Right atrium auricular region (tissue), 2 donors: Measurements from ENCODE around the gene OOSP2. TPM values are rescaled to one million over a fixed set of nuclear protein-coding genes. Genes with fewer than 3 reads are reported as not detected.
"Not testable (repeated sequence)": the region's sequence is repeated elsewhere in the genome, so short reads cannot be mapped to it uniquely, and the experiment has no call there.

Experiments used
- DNase-seq: peaks from one replicate; pipeline ENCODE4 v3.0.0-alpha.2; 2019; ENCODE audit warnings: low spot score
- H3K27ac ChIP-seq, 2 donors: fragments of 200-600 bp; sonication (generic); 1 replicate in 1 of 2; 2 replicates in 1 of 2; pipeline ENCODE4 v1.5.1; 2016 to 2019
- H3K27me3 ChIP-seq, 2 donors: fragments of 200-600 bp; sonication (generic); one replicate each; pipeline versions ENCODE4 v1.5.1 to v1.6.0; 2017 to 2019
- H3K36me3 ChIP-seq: fragments of 200-600 bp; sonication (generic); one replicate; pipeline ENCODE4 v1.5.1; 2016
- H3K4me1 ChIP-seq, 2 donors: fragments of 200-600 bp; sonication (generic); one replicate each; pipeline versions ENCODE4 v1.5.1 to v1.6.0; 2017 to 2019
- H3K4me3 ChIP-seq, 2 donors: fragments of 200-600 bp; sonication (generic); 1 replicate in 1 of 2; 2 replicates in 1 of 2; pipeline ENCODE4 v1.5.1; 2017 to 2019; ENCODE audit warnings: mild to moderate bottlenecking in 1 of 2, moderate library complexity in 1 of 2
- H3K9me3 ChIP-seq, 2 donors: fragments of 200-600 bp; sonication (generic); one replicate each; pipeline ENCODE4 v1.5.1; 2019
- total RNA-seq, 2 donors: library from RNA; depleted of rRNA; stranded (reverse); fragments of >200 nt; gene quantifications; one replicate each; pipeline ENCODE4 v1.1.0, GENCODE V29; 2016
- TF ChIP-seq, protein P1 (sequence below), 2 donors: fragments of 200-600 bp; sonication (generic); IDR thresholded peaks; one replicate each; pipeline ENCODE4 v1.5.1; 2019; ENCODE audit warnings: antibody characterized with exemption in 2 of 2

The OOSP2 gene
- total RNA-seq, 2 donors from 2014 or later = not detected

DNA sequence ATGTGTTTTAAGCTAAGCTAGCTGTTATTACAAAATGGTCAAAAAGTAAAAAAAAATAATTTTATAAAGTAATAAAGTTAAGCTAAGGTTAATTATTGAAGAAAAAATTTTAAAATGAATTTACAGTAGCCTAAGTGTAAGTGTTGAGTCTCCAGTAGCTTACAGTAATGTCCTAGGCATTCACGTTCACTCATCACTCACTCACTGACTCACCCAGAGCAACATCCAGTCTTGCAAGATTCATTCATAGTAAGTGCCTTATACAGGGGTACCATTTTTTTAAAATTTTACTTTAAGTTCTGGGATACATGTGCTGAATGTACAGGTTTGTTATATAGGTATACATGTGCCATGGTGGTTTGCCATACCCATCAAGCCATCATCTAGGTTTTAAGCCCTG is 34.8 kb upstream of the OOSP2 start:
- H3K27me3 ChIP-seq = no peaks in the 10 kb centered on the region
- H3K27ac ChIP-seq = no peak overlapping the region
- no peaks in the 10 kb centered on the region for H3K4me1 ChIP-seq
- no peak for DNase-seq
- TF ChIP-seq, protein P1, sequence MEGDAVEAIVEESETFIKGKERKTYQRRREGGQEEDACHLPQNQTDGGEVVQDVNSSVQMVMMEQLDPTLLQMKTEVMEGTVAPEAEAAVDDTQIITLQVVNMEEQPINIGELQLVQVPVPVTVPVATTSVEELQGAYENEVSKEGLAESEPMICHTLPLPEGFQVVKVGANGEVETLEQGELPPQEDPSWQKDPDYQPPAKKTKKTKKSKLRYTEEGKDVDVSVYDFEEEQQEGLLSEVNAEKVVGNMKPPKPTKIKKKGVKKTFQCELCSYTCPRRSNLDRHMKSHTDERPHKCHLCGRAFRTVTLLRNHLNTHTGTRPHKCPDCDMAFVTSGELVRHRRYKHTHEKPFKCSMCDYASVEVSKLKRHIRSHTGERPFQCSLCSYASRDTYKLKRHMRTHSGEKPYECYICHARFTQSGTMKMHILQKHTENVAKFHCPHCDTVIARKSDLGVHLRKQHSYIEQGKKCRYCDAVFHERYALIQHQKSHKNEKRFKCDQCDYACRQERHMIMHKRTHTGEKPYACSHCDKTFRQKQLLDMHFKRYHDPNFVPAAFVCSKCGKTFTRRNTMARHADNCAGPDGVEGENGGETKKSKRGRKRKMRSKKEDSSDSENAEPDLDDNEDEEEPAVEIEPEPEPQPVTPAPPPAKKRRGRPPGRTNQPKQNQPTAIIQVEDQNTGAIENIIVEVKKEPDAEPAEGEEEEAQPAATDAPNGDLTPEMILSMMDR (IDR thresholded peaks at IDR 0.05) = no peak
- no peak overlapping the region for H3K4me3 ChIP-seq
- H3K9me3 ChIP-seq = no peaks in the 10 kb centered on the region
- H3K36me3 ChIP-seq = no peaks in the 10 kb centered on the region

DNA sequence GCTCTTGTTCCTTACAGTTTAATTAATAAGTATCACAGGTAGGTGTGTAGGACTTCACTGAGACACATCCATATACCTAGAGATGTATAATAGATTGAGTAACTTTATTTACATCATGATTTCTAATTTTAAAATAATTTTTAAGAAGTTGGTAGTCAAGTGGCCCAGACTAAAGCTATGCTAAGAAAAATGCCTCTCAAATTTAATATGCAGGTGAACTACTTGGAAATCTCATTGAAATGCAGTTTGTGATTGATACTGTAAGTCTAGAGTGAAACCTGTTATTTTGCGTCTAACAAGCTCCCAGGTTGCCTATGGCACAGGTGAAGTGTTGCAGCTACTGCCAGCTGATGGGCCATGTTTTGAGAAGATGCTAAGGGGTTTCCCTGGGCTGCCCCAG is 23.3 kb upstream of the OOSP2 start, which contains the start of gene OOSP4B:
Gene OOSP4B (plus strand): TSS at position 301 of the 400 bp plus-strand sequence.
- H3K27me3 ChIP-seq = no peaks in the 10 kb centered on the region
- H3K4me1 ChIP-seq = no peaks in the 10 kb centered on the region
- no peak for DNase-seq
- no peak within 1 kb of the TSS for H3K4me3 ChIP-seq
- no peaks in the 10 kb centered on the region for H3K36me3 ChIP-seq
- TF ChIP-seq, protein P1 (IDR thresholded peaks at IDR 0.05) = no peak
- no peaks in the 10 kb centered on the region for H3K9me3 ChIP-seq
- H3K27ac ChIP-seq = no peak within 1 kb of the TSS

DNA sequence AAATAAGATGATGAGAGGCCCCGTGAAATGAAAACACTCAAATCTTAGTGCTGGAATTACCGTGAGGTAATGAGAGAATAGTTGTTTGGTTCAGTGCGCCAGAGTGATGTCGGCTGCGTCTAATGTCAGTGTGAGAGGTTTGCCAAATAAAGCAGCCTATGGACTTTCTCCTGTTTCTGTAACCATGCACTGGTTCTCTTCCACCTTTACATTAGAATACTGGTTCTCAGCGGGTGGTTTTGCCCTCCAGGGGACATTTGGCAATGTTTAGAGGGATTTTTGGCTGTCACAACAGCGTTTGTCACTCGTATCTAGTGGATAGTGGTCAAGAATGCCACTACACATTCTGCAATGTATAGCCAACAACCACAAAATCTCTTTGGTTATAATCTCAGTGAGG is 22.2 kb upstream of the OOSP2 start:
- DNase-seq = no peak
- Histone ChIP-seq H3K27me3 (no peaks in the 10 kb centered on the region), H3K4me3 (no peak overlapping the region), H3K4me1 (no peaks in the 10 kb centered on the region), H3K36me3 (no peaks in the 10 kb centered on the region), H3K27ac (no peak overlapping the region), H3K9me3 (no peaks in the 10 kb centered on the region)
- TF ChIP-seq, protein P1 (IDR thresholded peaks at IDR 0.05) = no peak

DNA sequence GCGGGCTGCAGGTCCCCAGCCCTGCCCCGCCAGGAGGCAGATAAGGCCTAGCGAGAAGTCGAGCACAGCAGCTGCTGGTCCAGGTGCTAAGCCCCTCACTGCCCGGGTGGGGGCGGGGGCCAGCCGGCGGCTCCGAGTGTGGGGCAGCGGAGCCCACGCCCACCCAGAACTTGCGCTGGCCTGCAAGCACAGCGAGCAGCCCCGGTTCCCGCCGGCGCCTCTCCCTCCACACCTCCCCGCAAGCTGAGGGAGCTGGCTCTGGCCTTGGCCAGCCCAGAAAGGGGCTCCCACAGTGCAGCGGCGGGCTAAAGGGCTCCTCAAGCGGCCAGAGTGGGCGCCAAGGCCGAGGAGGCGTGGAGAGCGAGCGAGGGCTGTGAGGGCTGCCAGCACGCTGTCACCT is 19.8 kb upstream of the OOSP2 start:
- H3K36me3 ChIP-seq, H3K27ac ChIP-seq, H3K4me1 ChIP-seq, H3K4me3 ChIP-seq, H3K9me3 ChIP-seq, DNase-seq, H3K27me3 ChIP-seq: not testable (repeated sequence)

DNA sequence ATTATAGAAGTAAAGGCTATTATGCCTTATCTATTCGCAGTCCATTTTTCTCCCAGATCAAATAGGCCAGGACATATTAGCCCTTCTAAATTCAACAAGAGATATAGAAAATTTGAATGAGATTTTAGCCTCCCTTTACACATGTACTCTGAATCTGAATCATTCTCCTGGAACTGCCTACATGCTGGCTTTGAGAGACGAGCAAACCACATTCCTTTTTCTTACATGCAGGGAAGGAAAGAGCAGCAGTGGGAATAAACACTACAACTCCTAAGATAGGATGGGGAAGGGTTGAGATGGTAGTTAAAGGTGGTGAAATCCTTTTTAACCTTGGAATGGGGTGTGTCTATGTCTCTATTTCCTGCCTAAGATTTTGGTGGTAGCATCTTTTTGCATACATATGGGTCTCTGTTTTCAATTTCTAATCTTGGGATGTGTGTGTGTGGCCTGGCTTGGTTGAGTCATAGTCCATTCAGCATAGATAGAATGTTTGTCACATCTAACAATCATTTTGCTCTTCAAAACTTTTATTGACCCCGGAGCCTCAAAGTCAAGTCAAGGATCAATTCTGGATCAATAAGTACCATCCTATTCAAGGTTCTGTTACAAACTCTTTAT is 11.1 kb upstream of the OOSP2 start:
- TF ChIP-seq, protein P1 (IDR thresholded peaks at IDR 0.05) = no peak
- H3K4me1 ChIP-seq = no peaks in the 10 kb centered on the region
- no peak overlapping the region for H3K4me3 ChIP-seq
- no peaks in the 10 kb centered on the region for H3K27me3 ChIP-seq
- no peak overlapping the region for H3K27ac ChIP-seq
- H3K36me3 ChIP-seq = no peaks in the 10 kb centered on the region
- no peak for DNase-seq
- no peaks in the 10 kb centered on the region for H3K9me3 ChIP-seq

DNA sequence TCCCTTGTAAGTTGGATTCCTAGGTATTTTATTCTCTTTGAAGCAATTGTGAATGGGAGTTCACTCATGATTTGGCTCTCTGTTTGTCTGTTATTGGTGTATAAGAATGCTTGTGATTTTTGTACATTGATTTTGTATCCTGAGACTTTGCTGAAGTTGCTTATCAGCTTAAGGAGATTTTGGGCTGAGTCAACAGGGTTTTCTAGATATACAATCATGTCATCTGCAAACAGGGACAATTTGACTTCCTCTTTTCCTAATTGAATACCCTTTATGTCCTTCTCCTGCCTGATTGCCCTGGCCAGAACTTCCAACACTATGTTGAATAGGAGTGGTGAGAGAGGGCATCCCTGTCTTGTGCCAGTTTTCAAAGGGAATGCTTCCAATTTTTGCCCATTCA is 10.2 kb downstream of the OOSP2 start:
- not testable (repeated sequence) for H3K36me3 ChIP-seq, H3K27me3 ChIP-seq, H3K9me3 ChIP-seq, H3K27ac ChIP-seq, H3K4me3 ChIP-seq, H3K4me1 ChIP-seq, DNase-seq

DNA sequence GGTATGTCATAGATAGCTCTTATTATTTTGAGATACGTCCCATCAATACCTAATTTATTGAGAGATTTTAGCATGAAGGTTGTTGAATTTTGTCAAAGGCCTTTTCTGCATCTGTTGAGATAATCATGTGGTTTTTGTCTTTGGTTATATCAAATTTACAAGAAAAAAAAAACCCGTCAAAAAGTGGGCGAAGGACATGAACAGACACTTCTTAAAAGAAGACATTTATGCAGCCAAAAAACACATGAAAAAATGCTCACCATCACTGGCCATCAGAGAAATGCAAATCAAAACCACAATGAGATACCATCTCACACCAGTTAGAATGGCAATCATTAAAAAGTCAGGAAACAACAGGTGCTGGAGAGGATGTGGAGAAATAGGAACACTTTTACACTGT is 10.6 kb downstream of the OOSP2 start:
- not testable (repeated sequence) for H3K27ac ChIP-seq, H3K36me3 ChIP-seq, H3K27me3 ChIP-seq, DNase-seq, H3K4me3 ChIP-seq, H3K9me3 ChIP-seq, H3K4me1 ChIP-seq
